IMR-90 (cell line): Measurements from ENCODE around the gene ROMO1.

ENCODE experiments used
- CEBPB ChIP-seq: IDR thresholded peaks from 2 replicates; pipeline ENCODE4 v1.6.1; 2012; ENCODE audit warnings: low read depth, low read length, improper control_type of control experiment
- MXI1 ChIP-seq: IDR thresholded peaks from 2 replicates; pipeline ENCODE4 v1.6.1; 2012; ENCODE audit warnings: low read depth, mild to moderate bottlenecking, low read length, moderate library complexity, borderline replicate concordance
- POLR2A ChIP-seq: IDR thresholded peaks from 2 replicates; pipeline ENCODE4 v1.6.1; 2012; ENCODE audit warnings: mild to moderate bottlenecking, low read depth, low read length
- TF ChIP-seq, protein P1 (sequence below): conservative IDR thresholded peaks from 2 replicates; pipeline ENCODE4 v1.5.1; 2012; ENCODE audit warnings: mild to moderate bottlenecking, low read depth, low read length, improper control_type of control experiment
- TF ChIP-seq, protein P2 (sequence below): fragments of 150-350 bp; IDR thresholded peaks from 2 replicates; pipeline ENCODE4 v1.6.1; 2017; ENCODE audit warnings: mild to moderate bottlenecking, antibody characterized with exemption, low read length, low read depth

DNA sequence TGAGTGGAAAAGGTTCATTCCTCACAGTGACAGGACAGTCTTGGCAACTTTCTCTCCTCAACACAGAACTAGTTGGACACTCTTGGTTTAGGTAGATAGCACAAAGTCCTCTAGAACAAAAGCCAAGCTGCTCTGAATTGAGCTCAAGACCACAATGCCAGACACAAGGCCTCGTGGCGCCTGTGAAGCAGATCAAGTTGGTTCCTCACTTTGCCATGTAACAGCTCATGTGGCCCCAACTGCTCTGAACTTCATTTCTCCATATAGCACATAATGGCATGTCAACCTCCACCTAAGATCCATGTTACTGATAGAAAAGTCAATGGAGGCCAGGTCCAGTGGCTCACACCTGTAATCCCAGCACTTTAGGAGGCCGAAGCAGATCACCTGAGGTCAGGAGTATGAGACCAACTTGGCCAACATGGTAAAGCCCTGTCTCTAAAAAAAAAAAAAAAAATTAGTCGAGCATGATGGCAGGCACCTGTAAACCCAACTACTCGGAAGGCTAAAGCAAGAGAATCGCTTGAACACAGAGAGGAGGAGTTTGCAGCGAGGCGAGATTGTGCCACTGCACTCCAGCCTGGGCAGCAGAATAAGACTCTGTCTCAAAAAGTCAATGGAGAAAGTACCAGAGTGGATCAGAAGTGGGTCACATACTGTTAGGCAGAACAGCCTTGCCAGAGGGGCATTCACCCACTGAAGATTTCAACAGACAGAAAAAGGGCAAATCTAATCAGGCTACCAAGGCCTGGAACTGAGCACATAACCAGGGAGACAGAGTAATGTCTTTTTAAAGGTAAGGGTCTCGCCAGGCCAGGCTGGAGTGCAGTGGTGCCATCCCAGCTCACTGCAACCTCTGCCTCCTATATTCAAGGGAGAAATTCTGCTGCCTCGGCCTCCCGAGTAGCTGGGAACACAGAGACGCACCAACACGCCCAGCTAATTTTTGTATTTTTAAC, 21.2 kb downstream of the ROMO1 start:
- TF ChIP-seq CEBPB (no peak), MXI1 (no peak), POLR2A (no peak)
- TF ChIP-seq, protein P1, sequence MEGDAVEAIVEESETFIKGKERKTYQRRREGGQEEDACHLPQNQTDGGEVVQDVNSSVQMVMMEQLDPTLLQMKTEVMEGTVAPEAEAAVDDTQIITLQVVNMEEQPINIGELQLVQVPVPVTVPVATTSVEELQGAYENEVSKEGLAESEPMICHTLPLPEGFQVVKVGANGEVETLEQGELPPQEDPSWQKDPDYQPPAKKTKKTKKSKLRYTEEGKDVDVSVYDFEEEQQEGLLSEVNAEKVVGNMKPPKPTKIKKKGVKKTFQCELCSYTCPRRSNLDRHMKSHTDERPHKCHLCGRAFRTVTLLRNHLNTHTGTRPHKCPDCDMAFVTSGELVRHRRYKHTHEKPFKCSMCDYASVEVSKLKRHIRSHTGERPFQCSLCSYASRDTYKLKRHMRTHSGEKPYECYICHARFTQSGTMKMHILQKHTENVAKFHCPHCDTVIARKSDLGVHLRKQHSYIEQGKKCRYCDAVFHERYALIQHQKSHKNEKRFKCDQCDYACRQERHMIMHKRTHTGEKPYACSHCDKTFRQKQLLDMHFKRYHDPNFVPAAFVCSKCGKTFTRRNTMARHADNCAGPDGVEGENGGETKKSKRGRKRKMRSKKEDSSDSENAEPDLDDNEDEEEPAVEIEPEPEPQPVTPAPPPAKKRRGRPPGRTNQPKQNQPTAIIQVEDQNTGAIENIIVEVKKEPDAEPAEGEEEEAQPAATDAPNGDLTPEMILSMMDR = no peak
- TF ChIP-seq, protein P2, sequence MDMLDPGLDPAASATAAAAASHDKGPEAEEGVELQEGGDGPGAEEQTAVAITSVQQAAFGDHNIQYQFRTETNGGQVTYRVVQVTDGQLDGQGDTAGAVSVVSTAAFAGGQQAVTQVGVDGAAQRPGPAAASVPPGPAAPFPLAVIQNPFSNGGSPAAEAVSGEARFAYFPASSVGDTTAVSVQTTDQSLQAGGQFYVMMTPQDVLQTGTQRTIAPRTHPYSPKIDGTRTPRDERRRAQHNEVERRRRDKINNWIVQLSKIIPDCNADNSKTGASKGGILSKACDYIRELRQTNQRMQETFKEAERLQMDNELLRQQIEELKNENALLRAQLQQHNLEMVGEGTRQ = no peak
